Gastrocnemius medialis (tissue), 4 donors: ENCODE results near the gene PRKCE. TPM values are rescaled to one million over a fixed set of nuclear protein-coding genes. Genes with fewer than 3 reads are reported as not detected.
A peak's percentile ranks its signal among the peaks of the same experiment; 100 is the strongest.

Source experiments
- ATAC-seq, 2 donors: fragments of 150-250 bp; one replicate each; pipeline ENCODE4 v1.9.1; 2016
- DNase-seq, 2 donors: peaks; one replicate each; pipeline ENCODE4 v3.0.0-alpha.2; 2019
- H3K27ac ChIP-seq, 4 donors: fragments of 200-600 bp; sonication (generic); 1 replicate in 1 of 4; 2 replicates in 3 of 4; pipeline ENCODE4 v1.5.1; 2016 to 2018; ENCODE audit warnings: mild to moderate bottlenecking in 2 of 4, moderate library complexity in 1 of 4
- H3K27me3 ChIP-seq, 3 donors: fragments of 200-600 bp; sonication (generic) in 2 of 3; 1 replicate in 1 of 3; 2 replicates in 2 of 3; pipeline versions ENCODE4 v1.5.1 to v1.6.0; 2016 to 2019; ENCODE audit warnings: mild to moderate bottlenecking in 1 of 3, moderate library complexity in 1 of 3
- H3K36me3 ChIP-seq, 2 donors: fragments of 200-600 bp; sonication (generic) in 1 of 2; one replicate each; pipeline ENCODE4 v1.5.1; 2017 to 2018
- H3K4me1 ChIP-seq, 2 donors: fragments of 200-600 bp; sonication (generic) in 1 of 2; one replicate each; pipeline ENCODE4 v1.5.1; 2016 to 2017; ENCODE audit warnings: mild to moderate bottlenecking in 2 of 2
- H3K4me3 ChIP-seq, 4 donors: fragments of 200-600 bp; sonication (generic) in 3 of 4; 1 replicate in 1 of 4; 2 replicates in 3 of 4; pipeline ENCODE4 v1.5.1; 2016 to 2019; ENCODE audit warnings: mild to moderate bottlenecking in 2 of 4
- H3K9me3 ChIP-seq, 3 donors: fragments of 200-600 bp; sonication (generic) in 2 of 3; 1 replicate in 1 of 3; 2 replicates in 2 of 3; pipeline ENCODE4 v1.5.1; 2016 to 2019
- POLR2A ChIP-seq, 2 donors: fragments of 450-650 bp; IDR thresholded peaks; one replicate each; pipeline ENCODE4 v1.6.1; 2017; ENCODE audit warnings: antibody characterized with exemption in 2 of 2, mild to moderate bottlenecking in 2 of 2, moderate library complexity in 2 of 2
- in situ Hi-C, 4 donors: fragments of 200-750 bp; cut with MboI; loops; one replicate each; pipeline versions ENCODE4 v1.15.0 to v1.8.0; 2017; ENCODE audit warnings: low sequenced_read_pairs in 4 of 4
- intact Hi-C: fragments of 100-400 bp; cut with DNase I; formaldehyde crosslinking; loops from one replicate; pipeline ENCODE4 v1.15.1; 2023; ENCODE audit warnings: low total_unique reads
- total RNA-seq, 4 donors: library from RNA; depleted of rRNA; stranded (reverse); fragments of >200 nt; gene quantifications; one replicate each; pipeline versions ENCODE4 v1.1.0 to v1.2.3, GENCODE V29; 2016
- TF ChIP-seq, protein P1 (sequence below), 5 experiments: fragments of 450-650 bp in 3 of 5; fragments of 200-600 bp in 2 of 5; sonication (generic) in 2 of 5; IDR thresholded peaks in 4 of 5; conservative IDR thresholded peaks in 1 of 5; 1 replicate in 4 of 5; 2 replicates in 1 of 5; pipeline ENCODE4 v1.5.1; 2016 to 2019; ENCODE audit warnings: antibody characterized with exemption in 5 of 5, mild to moderate bottlenecking in 3 of 5, moderate library complexity in 3 of 5

PRKCE gene
- total RNA-seq, 4 donors from 2014 or later: 5.8 to 28.9 (median 11.8) TPM

DNA sequence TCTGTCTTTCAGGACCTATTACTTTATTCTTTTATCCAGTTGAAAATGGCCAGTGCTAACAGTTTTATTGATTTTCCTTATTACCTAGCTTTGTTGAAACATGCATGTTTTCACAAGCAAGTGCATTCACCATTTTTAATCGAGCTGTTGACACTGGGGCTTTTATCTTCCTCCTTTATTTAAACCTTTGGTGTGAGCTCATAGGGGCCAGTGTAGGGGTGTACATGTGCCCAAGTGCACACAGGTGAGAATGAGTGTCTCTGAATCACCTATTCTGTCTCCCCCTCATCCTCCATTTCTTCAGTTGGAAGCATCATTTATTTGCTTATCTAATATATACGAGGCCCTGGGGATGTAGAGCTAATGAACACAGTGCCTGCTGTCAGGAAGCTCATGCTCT lies 199.1 kb downstream of the PRKCE start:
- intact Hi-C loops: no loop called here
- H3K27me3 ChIP-seq: no peaks in the 10 kb centered on the region
- no peak for DNase-seq
- no peaks in the 10 kb centered on the region for H3K9me3 ChIP-seq
- peaks cover 4 to 33% of the 10 kb centered on the region in 2 donors for H3K4me1 ChIP-seq
- in situ Hi-C loops: no loop called here
- no peak for TF ChIP-seq POLR2A (IDR thresholded peaks at IDR 0.05)
- TF ChIP-seq, protein P1, sequence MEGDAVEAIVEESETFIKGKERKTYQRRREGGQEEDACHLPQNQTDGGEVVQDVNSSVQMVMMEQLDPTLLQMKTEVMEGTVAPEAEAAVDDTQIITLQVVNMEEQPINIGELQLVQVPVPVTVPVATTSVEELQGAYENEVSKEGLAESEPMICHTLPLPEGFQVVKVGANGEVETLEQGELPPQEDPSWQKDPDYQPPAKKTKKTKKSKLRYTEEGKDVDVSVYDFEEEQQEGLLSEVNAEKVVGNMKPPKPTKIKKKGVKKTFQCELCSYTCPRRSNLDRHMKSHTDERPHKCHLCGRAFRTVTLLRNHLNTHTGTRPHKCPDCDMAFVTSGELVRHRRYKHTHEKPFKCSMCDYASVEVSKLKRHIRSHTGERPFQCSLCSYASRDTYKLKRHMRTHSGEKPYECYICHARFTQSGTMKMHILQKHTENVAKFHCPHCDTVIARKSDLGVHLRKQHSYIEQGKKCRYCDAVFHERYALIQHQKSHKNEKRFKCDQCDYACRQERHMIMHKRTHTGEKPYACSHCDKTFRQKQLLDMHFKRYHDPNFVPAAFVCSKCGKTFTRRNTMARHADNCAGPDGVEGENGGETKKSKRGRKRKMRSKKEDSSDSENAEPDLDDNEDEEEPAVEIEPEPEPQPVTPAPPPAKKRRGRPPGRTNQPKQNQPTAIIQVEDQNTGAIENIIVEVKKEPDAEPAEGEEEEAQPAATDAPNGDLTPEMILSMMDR (IDR thresholded peaks at IDR 0.05 in 4 of 5, conservative IDR thresholded peaks at IDR 0.05 in 1 of 5): no peak
- H3K4me3 ChIP-seq: no peak overlapping the region
- no peaks in the 10 kb centered on the region for H3K36me3 ChIP-seq
- no peak for ATAC-seq
- no peak overlapping the region for H3K27ac ChIP-seq

DNA sequence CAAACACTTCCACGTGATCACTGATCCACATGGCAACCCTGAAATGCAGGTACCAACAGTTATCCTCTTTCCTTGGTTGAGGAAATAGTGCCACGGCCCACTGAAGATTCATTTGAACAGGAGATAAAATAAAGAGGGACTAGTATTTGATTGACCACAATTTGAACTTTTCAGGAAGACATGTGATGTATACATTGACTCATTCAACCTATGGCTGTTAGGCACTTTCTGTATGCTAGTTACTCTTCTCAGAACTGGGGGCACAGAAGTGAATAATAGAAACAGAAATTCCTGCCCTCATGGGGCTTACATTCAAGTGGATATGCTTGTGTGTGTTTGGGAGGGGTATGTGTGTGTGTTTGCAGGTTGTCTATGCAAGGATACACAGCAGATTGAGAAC lies 199.6 kb downstream of the PRKCE start:
- in situ Hi-C loops (no loop called here), intact Hi-C loops (no loop called here)
- no peak overlapping the region for H3K4me3 ChIP-seq
- H3K4me1 ChIP-seq: peaks cover 4 to 34% of the 10 kb centered on the region in 2 donors
- no peaks in the 10 kb centered on the region for H3K36me3 ChIP-seq
- no peaks in the 10 kb centered on the region for H3K9me3 ChIP-seq
- ATAC-seq: no peak
- no peak overlapping the region for H3K27ac ChIP-seq
- no peaks in the 10 kb centered on the region for H3K27me3 ChIP-seq
- TF ChIP-seq, protein P1 (IDR thresholded peaks at IDR 0.05 in 4 of 5, conservative IDR thresholded peaks at IDR 0.05 in 1 of 5): no peak
- TF ChIP-seq POLR2A (IDR thresholded peaks at IDR 0.05): no peak
- DNase-seq: no peak

DNA sequence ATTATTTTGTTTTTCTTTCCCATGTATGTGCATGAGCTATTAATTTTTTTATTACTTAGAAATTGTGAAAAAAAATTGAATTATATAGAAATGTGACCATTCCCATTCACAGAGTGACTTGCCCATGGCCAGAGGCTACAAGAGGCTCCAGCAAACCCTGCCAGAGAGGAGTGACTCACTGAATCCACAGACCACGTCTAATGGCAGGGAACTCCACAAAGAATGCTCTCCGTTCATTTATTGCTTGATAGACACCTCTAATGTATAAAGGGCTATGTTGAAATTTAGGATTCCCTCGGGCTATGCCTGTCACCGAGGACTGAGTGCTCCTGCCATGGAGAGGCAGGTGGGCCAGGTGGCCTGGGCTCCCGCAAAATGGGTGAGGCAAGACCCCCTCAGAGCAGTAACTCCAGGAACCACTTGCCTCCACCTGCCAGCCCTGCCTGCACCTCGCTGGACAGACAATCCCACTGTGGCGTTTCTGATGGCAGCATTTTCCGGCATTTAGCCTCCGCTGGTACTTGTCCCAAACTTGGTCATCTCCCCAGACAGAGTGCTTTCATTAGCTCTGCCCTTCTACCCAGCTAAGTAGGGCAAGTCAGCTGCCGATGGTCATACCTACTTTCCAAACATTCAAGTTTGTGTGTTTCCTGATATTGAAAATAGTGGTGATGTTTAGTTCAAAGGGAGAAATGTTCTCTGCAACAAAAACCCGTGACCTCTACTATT lies 200.3 kb downstream of the PRKCE start:
- H3K4me3 ChIP-seq: no peak overlapping the region
- peak; percentile 13 to 67 for DNase-seq
- no peaks in the 10 kb centered on the region for H3K27me3 ChIP-seq
- intact Hi-C loops: no loop called here
- no peak for TF ChIP-seq POLR2A (IDR thresholded peaks at IDR 0.05)
- TF ChIP-seq, protein P1 (IDR thresholded peaks at IDR 0.05 in 4 of 5, conservative IDR thresholded peaks at IDR 0.05 in 1 of 5): no peak
- H3K36me3 ChIP-seq: no peaks in the 10 kb centered on the region
- ATAC-seq: peak; percentile 79 to 91
- H3K9me3 ChIP-seq: no peaks in the 10 kb centered on the region
- peaks cover 4 to 36% of the 10 kb centered on the region in 2 donors for H3K4me1 ChIP-seq
- H3K27ac ChIP-seq: peak overlapping the region in 1 of 4 donors; percentile 48
- in situ Hi-C loops: no loop called here

DNA sequence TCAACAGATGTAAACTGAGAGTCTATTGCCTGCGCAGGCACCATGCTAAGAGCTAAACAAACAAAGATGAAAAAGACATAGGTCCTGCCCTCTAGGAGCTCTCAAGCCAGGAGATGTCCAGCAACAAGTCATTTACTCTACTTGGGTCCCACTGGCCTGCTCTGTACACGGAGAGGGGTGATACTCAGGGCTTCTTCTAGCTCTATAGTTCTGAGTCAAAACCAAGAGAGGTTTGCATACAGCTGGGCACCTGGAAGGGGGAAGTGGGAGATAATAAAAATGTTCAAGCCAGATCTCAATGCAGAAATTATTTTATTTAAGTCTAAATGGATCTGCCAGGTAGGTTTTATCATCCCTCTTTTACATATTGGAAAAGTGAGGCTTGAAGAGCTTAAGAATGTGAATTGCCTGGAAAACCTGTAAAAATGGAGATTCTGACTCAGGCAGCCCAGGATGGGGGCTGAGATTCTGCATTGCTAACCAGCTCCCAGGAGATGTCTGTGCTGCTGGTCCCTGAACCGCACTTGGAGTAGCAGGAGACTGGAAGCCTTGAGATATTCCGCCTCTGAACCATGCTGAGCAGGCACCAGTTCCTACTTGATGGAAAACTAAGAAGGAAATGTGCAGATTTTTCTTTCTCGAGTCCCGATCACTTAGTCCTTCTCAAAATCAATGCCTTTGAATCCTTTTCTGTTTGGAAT lies 201.1 kb downstream of the PRKCE start:
- intact Hi-C loops: no loop called here

More for the DNA sequence above, 201.1 kb downstream of the PRKCE start:
- H3K27ac ChIP-seq: no peak overlapping the region
- ATAC-seq (no peak), DNase-seq (no peak)
- H3K4me1 ChIP-seq: peaks cover 1 to 39% of the 10 kb centered on the region in 2 donors
- no peak overlapping the region for H3K4me3 ChIP-seq
- H3K27me3 ChIP-seq: no peaks in the 10 kb centered on the region
- H3K36me3 ChIP-seq: no peaks in the 10 kb centered on the region
- no peaks in the 10 kb centered on the region for H3K9me3 ChIP-seq
- TF ChIP-seq POLR2A (IDR thresholded peaks at IDR 0.05): no peak
- TF ChIP-seq, protein P1 (IDR thresholded peaks at IDR 0.05 in 4 of 5, conservative IDR thresholded peaks at IDR 0.05 in 1 of 5): no peak
- in situ Hi-C loops: no loop called here
